Measurements from ENCODE around the gene PLCL1. TPM values are rescaled to one million over a fixed set of nuclear protein-coding genes. Genes with fewer than 3 reads are reported as not detected.

Gene PLCL1
- polyA plus RNA-seq, 1 of the 3 experiments (the other 2 are of a cell fraction): 7.7 TPM

DNA sequence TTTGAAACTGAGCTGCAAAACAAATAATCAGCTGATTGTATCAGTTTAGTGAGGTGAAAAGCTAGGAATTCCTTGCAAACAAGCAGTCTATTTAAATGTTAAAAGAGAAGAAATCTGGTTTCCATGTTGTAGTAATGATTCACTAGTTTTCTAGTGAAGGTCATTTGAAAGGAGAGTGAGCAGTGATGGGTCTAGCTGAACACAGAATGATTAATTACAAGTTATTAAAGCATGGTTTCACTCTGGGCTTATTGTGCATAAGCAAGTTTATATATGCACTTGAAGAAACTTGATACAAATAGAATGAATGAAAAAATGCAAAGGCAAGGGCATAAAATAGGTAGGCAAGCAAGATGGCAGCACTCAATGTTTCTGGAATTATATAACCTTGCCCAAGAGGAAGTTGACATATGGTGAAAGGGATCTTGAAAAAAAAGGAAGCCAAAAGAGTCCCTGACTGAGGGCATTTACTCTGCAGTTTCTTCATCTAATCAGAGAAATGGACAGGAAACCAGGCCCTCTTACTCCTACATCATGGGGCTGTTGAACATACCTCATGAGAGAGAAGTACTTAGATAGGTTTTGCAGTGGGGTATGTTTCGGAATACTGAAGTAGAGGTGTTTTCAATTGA, 53.2 kb downstream of the PLCL1 start:
- Histone ChIP-seq H3K4me2 (no peak overlapping the region), H2AFZ (ENCODE audit: low read depth) (no peak overlapping the region), H3K27me3 (ENCODE audit: insufficient read depth) (no peaks in the 10 kb centered on the region), H3K9me3 (no peaks in the 10 kb centered on the region), H3K79me2 (ENCODE audit: insufficient read depth) (peaks cover 50% of the 10 kb centered on the region), H3K36me3 (replicated peaks in 1 of 2; ENCODE audit: control insufficient read depth in 1 of 2, insufficient read depth in 2 of 2, low read length in 1 of 2) (peaks cover 0 to 4% of the 10 kb centered on the region in 2 experiments), H3K4me1 (ENCODE audit: control insufficient read depth in 1 of 2, insufficient read depth in 2 of 2, low read depth in 1 of 2, low read length in 1 of 2) (peaks cover 0 to under 1% of the 10 kb centered on the region in 2 experiments; a peak in 2 of 4 replicates), H3K4me3 (ENCODE audit: low read depth in 2 of 2, low read length in 1 of 2) (no peak overlapping the region), H4K20me1 (ENCODE audit: insufficient read depth) (no peaks in the 10 kb centered on the region; the same call in 1 of the 2 replicates), H3K9me2 (no peaks in the 10 kb centered on the region), H3K9ac (no peak overlapping the region), H3F3A (replicated peaks; ENCODE audit: insufficient read depth) (peaks cover 10% of the 10 kb centered on the region), H3K27ac (ENCODE audit: low read depth in 2 of 2, low read length in 1 of 2) (no peak overlapping the region)
- POLR2A ChIA-PET: no interaction called here
- CTCF ChIA-PET: interaction anchor here (0.5 to 1.2 kb wide), 4 partner anchors 8 to 439 kb away, joined by 3 to 4 read pairs (median 3); no protein-coding TSS in a partner anchor
- 73% methylated on average over 1 of the region's 1 CpG for WGBS (ENCODE audit: low lambda C conversion rate)
- TF ChIP-seq MXI1 (IDR thresholded peaks at IDR 0.05; ENCODE audit: low read depth, low read length): no peak
- TF ChIP-seq SIN3A (IDR thresholded peaks at IDR 0.05; ENCODE audit: borderline replicate concordance, low read depth, low read length): no peak
- TF ChIP-seq RCOR1 (IDR thresholded peaks at IDR 0.05; ENCODE audit: low read length): no peak
- TF ChIP-seq NRF1 (IDR thresholded peaks at IDR 0.05; ENCODE audit: low read depth, low read length): no peak
- TF ChIP-seq ELF1 (IDR thresholded peaks at IDR 0.05): no peak
- no peak for TF ChIP-seq TCF12 (IDR thresholded peaks at IDR 0.05)
- DNase-seq: no peak

DNA sequence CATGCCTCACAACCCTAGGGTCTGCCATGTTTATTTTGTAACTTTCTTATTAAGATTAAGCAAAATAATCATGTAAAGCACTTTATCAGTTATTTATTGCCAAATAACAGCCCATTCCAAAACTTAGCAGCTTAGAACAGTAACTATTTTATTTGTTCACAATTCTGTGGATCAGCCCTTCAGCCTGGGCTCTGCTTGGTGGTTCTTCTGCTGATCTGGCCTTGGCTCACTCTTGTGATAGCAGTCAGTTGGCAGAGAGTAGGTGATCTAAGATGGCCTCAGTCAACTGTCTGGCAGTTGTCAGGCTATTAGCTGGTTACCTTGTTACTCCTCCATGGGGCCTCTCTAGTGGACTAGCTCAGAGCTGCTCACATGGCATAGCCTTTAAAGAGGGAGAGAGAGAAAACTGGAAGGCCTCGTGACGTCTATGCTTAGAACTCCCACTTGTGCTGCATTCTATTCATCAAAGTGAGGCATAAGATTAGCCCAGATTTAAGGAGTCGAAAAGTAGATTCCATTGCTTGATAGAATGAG, 54.3 kb downstream of the PLCL1 start:
- H3F3A ChIP-seq (replicated peaks; ENCODE audit: insufficient read depth): peaks cover 10% of the 10 kb centered on the region
- H3K9ac ChIP-seq: no peak overlapping the region
- 69% methylated on average over 3 of the region's 3 CpGs for WGBS (ENCODE audit: low lambda C conversion rate)
- no peaks in the 10 kb centered on the region; the same call in 1 of the 2 replicates for H4K20me1 ChIP-seq (ENCODE audit: insufficient read depth)
- no peak overlapping the region for H2AFZ ChIP-seq (ENCODE audit: low read depth)
- no peaks in the 10 kb centered on the region; a peak in 2 of 4 replicates for H3K4me1 ChIP-seq (ENCODE audit: control insufficient read depth in 1 of 2, insufficient read depth in 2 of 2, low read depth in 1 of 2, low read length in 1 of 2)
- no peak for DNase-seq
- no peak overlapping the region for H3K4me2 ChIP-seq
- peaks cover 0 to 4% of the 10 kb centered on the region in 2 experiments for H3K36me3 ChIP-seq (replicated peaks in 1 of 2; ENCODE audit: control insufficient read depth in 1 of 2, insufficient read depth in 2 of 2, low read length in 1 of 2)
- H3K79me2 ChIP-seq (ENCODE audit: insufficient read depth): peaks cover 55% of the 10 kb centered on the region
- no peak overlapping the region for H3K4me3 ChIP-seq (ENCODE audit: low read depth in 2 of 2, low read length in 1 of 2)
- CTCF ChIA-PET: interaction anchor here (0.5 to 1.2 kb wide), 5 partner anchors 21 to 451 kb away, joined by 3 read pairs; no protein-coding TSS in a partner anchor
- H3K27me3 ChIP-seq (ENCODE audit: insufficient read depth): no peaks in the 10 kb centered on the region
- H3K9me2 ChIP-seq: no peaks in the 10 kb centered on the region
- no peak overlapping the region; a peak in 1 of 4 replicates for H3K27ac ChIP-seq (ENCODE audit: low read depth in 2 of 2, low read length in 1 of 2)
- POLR2A ChIA-PET: no interaction called here
- H3K9me3 ChIP-seq: no peaks in the 10 kb centered on the region
- TF ChIP-seq, protein P1, sequence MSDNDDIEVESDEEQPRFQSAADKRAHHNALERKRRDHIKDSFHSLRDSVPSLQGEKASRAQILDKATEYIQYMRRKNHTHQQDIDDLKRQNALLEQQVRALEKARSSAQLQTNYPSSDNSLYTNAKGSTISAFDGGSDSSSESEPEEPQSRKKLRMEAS (IDR thresholded peaks at IDR 0.05; ENCODE audit: low read depth): no peak
- TF ChIP-seq, protein P2, sequence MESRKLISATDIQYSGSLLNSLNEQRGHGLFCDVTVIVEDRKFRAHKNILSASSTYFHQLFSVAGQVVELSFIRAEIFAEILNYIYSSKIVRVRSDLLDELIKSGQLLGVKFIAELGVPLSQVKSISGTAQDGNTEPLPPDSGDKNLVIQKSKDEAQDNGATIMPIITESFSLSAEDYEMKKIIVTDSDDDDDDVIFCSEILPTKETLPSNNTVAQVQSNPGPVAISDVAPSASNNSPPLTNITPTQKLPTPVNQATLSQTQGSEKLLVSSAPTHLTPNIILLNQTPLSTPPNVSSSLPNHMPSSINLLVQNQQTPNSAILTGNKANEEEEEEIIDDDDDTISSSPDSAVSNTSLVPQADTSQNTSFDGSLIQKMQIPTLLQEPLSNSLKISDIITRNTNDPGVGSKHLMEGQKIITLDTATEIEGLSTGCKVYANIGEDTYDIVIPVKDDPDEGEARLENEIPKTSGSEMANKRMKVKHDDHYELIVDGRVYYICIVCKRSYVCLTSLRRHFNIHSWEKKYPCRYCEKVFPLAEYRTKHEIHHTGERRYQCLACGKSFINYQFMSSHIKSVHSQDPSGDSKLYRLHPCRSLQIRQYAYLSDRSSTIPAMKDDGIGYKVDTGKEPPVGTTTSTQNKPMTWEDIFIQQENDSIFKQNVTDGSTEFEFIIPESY (IDR thresholded peaks at IDR 0.05; ENCODE audit: borderline replicate concordance, low read depth): no peak
- TF ChIP-seq FOXM1 (IDR thresholded peaks at IDR 0.05; ENCODE audit: low read depth) (no peak), POLR2AphosphoS5 (IDR thresholded peaks at IDR 0.05; ENCODE audit: low read depth, low read length) (no peak), IRF3 (IDR thresholded peaks at IDR 0.05; ENCODE audit: low read depth, low read length) (no peak), EZH2phosphoT487 (IDR thresholded peaks at IDR 0.05; ENCODE audit: borderline replicate concordance, low read depth) (no peak), RCOR1 (IDR thresholded peaks at IDR 0.05; ENCODE audit: low read length) (no peak), CHD2 (IDR thresholded peaks at IDR 0.05; ENCODE audit: low read length, partially characterized antibody) (no peak), TAF1 (IDR thresholded peaks at IDR 0.05; ENCODE audit: borderline replicate concordance, low read depth, low read length) (no peak)
- TF ChIP-seq, protein P3, sequence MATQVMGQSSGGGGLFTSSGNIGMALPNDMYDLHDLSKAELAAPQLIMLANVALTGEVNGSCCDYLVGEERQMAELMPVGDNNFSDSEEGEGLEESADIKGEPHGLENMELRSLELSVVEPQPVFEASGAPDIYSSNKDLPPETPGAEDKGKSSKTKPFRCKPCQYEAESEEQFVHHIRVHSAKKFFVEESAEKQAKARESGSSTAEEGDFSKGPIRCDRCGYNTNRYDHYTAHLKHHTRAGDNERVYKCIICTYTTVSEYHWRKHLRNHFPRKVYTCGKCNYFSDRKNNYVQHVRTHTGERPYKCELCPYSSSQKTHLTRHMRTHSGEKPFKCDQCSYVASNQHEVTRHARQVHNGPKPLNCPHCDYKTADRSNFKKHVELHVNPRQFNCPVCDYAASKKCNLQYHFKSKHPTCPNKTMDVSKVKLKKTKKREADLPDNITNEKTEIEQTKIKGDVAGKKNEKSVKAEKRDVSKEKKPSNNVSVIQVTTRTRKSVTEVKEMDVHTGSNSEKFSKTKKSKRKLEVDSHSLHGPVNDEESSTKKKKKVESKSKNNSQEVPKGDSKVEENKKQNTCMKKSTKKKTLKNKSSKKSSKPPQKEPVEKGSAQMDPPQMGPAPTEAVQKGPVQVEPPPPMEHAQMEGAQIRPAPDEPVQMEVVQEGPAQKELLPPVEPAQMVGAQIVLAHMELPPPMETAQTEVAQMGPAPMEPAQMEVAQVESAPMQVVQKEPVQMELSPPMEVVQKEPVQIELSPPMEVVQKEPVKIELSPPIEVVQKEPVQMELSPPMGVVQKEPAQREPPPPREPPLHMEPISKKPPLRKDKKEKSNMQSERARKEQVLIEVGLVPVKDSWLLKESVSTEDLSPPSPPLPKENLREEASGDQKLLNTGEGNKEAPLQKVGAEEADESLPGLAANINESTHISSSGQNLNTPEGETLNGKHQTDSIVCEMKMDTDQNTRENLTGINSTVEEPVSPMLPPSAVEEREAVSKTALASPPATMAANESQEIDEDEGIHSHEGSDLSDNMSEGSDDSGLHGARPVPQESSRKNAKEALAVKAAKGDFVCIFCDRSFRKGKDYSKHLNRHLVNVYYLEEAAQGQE (IDR thresholded peaks at IDR 0.05; ENCODE audit: low read depth, low read length): no peak
- TF ChIP-seq, protein P4, sequence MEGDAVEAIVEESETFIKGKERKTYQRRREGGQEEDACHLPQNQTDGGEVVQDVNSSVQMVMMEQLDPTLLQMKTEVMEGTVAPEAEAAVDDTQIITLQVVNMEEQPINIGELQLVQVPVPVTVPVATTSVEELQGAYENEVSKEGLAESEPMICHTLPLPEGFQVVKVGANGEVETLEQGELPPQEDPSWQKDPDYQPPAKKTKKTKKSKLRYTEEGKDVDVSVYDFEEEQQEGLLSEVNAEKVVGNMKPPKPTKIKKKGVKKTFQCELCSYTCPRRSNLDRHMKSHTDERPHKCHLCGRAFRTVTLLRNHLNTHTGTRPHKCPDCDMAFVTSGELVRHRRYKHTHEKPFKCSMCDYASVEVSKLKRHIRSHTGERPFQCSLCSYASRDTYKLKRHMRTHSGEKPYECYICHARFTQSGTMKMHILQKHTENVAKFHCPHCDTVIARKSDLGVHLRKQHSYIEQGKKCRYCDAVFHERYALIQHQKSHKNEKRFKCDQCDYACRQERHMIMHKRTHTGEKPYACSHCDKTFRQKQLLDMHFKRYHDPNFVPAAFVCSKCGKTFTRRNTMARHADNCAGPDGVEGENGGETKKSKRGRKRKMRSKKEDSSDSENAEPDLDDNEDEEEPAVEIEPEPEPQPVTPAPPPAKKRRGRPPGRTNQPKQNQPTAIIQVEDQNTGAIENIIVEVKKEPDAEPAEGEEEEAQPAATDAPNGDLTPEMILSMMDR (IDR thresholded peaks at IDR 0.05): no peak

All from SK-N-SH (cell line).